ENCODE measurements around the gene DENND6B.

Gene DENND6B

GRCh38 chr22:50267591-50268390 is 59.0 kb downstream of the DENND6B start:
- DNase-seq, result no peak

DNA sequence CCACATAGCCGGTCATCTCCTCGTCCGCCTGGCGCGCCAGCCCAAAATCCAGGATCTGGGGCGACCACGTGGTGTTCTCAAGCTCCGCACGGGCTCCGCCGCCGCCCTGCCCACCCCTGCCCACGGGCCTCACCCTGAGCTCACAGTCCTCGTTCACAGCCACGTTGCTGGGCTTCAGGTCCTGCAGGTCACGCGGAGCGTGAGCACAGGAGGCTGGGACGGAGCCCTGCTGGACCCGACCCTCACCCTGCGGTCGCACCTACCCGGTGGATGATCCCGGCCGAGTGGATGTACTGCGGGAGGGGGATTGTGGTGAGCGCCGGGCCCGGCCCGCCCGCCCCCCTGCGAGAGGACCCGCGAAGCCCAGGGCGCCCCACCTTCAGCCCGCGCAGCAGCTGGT is 59.8 kb downstream of the DENND6B start:
- DNase-seq, result no peak

DNA sequence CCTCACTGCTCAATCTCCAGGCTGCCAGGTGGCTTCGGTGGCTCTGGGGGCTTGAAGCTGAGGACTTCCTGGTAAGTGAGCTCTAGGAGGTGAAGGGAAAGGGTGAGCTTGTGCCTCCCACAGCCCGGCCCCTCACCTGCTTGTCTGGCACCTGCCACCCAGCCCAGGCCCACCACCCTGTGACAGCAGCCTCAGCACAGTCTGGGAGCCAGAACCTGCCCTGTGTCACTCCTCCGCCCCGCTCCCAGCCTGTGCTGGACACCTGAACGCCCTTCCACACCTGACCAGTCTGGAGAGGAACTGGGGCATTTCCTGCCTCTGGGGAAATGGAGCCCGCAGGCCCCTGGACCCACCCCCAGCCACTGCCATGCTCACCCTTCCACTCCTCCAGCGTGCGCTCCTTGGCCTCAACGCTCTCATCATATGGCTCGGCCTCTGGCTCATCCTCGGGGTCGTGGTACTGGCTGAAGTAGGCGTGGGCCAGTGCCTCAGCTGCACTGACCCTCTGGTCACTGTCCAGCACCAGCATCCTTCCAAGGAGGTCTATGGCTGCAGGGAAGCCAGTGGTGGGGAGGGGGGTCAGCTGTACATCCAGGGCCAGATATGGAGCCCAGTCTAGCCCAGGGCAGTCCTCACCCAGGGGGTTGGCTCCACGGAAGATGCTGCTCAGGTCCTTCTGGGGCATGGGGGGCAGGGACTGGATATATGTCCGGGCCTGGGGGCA is 61.7 kb downstream of the DENND6B start:
- no peak for DNase-seq

GRCh38 chr22:50264104-50264745 is 62.6 kb downstream of the DENND6B start:
- no peak for DNase-seq

- DNase-seq, result no peak
Observed at GRCh38 chr22:50262973-50263617, 63.7 kb downstream of the DENND6B start.

GRCh38 chr22:50262460-50262911 is 64.3 kb downstream of the DENND6B start:
- no peak for DNase-seq

GRCh38 chr22:50261615-50262459 is 65.0 kb downstream of the DENND6B start, which contains the start of gene MAPK12:
MAPK12 (minus strand) TSS chr22:50261683; CDS start chr22:50261509, 174 bp downstream.
- no peak for DNase-seq

- DNase-seq, result no peak
Observed at GRCh38 chr22:50260801-50261614, 65.8 kb downstream of the DENND6B start.

DNA sequence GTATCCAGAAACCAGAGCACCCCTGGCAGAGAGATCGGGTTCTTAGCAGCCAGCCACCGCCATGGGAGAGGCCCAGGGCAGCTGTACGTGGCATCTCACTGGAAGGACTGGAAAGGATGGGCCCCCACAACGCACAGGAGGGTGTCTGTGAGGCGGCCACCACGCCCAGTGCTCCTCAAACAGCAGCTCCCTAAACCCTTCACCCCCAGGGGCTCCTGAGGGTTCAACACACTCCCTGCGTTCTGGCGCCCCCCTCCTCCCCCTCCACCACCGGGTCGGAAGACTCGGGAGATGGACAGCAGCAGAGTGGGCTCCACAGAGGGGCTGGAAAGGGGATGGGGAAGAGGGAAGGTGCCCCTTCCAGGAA is 66.4 kb downstream of the DENND6B start:
- no peak for DNase-seq

DNA sequence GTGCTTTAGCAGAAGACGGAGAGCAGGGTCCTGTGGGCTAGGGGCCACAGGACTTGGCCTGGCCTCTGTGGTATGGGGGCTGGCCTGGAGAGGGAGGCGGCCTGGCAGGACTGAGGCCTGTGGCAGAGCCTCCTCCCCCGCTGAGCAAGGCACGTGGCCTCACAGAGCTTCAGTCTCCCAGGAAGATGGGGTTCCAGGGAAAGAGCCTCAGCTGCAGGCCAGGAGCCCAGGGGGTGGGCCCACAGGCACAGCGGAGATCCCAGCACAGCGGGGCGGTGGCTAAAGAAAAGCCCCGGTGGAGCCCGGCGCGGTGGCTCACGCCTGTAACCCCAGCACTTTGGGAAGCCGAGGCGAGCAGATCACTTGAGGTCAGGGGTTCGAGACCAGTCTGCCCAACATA is 67.5 kb downstream of the DENND6B start:
- DNase-seq, result no peak

Measured in SIG-M5 (cell line).